ENCODE results near the gene TSNAXIP1.

TSNAXIP1 gene

DNA sequence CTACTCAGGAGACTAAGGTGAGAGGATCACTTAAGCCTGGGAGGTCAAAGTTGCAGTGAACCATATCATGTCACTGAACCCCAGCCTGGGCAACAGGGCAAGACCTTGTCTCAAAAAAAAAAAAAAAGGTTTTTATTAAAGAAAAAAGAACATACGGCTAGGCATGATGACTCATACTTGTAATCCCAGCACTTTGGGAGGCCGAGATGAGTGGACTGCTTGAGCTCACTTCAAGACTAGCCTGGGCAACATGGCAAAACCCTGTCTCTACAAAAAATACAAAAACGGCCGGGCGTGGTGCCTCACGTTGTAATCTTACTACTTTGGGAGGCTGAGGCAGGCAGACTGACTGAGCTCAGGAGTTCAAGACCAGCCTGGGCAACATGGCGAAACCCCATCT, 38.7 kb upstream of the TSNAXIP1 start:
- Histone ChIP-seq H3K9me2 (replicated peaks; ENCODE audit: low read depth, low read length) (no peaks in the 10 kb centered on the region), H3K36me3 (ENCODE audit: insufficient read depth, low read length) (peaks cover 52% of the 10 kb centered on the region; the same call in 1 of the 2 replicates), H3K4me3 (ENCODE audit: low read length, poor library complexity, severe bottlenecking) (no peak overlapping the region), H3K4me2 (ENCODE audit: low read depth, low read length, poor library complexity, severe bottlenecking) (no peak overlapping the region), H3K27me3 (ENCODE audit: insufficient read depth, low read length, poor library complexity, severe bottlenecking) (no peaks in the 10 kb centered on the region), H2AFZ (ENCODE audit: low read length) (no peak overlapping the region), H4K20me1 (ENCODE audit: insufficient read depth, low read length, poor library complexity, severe bottlenecking) (no peaks in the 10 kb centered on the region), H3K79me2 (ENCODE audit: insufficient read depth, low read length) (peaks cover 23% of the 10 kb centered on the region; the same call in 1 of the 2 replicates), H3K9ac (ENCODE audit: low read depth, low read length, poor library complexity, severe bottlenecking) (no peak overlapping the region), H3K9me3 (ENCODE audit: insufficient read depth, low read depth, low read length) (no peaks in the 10 kb centered on the region), H3F3A (ENCODE audit: low read depth) (no peaks in the 10 kb centered on the region), H3K4me1 (ENCODE audit: insufficient read depth, low read length, poor library complexity, severe bottlenecking) (no peaks in the 10 kb centered on the region)
- TF ChIP-seq EZH2phosphoT487 (IDR thresholded peaks at IDR 0.05; ENCODE audit: borderline replicate concordance) (no peak), CTCF (conservative IDR thresholded peaks at IDR 0.05; ENCODE audit: low read length) (no peak)

GRCh38 chr16:67770346-67770991, 36.2 kb upstream of the TSNAXIP1 start:
- H3K36me3 ChIP-seq (ENCODE audit: insufficient read depth, low read length), result peaks cover 43% of the 10 kb centered on the region; the same call in 1 of the 2 replicates
- H3K9me3 ChIP-seq (ENCODE audit: insufficient read depth, low read depth, low read length), result no peaks in the 10 kb centered on the region
- H3K9me2 ChIP-seq (replicated peaks; ENCODE audit: low read depth, low read length), result no peaks in the 10 kb centered on the region
- no peak overlapping the region for H3K4me2 ChIP-seq (ENCODE audit: low read depth, low read length, poor library complexity, severe bottlenecking)
- TF ChIP-seq CTCF (conservative IDR thresholded peaks at IDR 0.05; ENCODE audit: low read length) (no peak), EZH2phosphoT487 (IDR thresholded peaks at IDR 0.05; ENCODE audit: borderline replicate concordance) (no peak)
- no peak overlapping the region for H2AFZ ChIP-seq (ENCODE audit: low read length)
- H3F3A ChIP-seq (ENCODE audit: low read depth), result no peaks in the 10 kb centered on the region
- peaks cover 12% of the 10 kb centered on the region for H4K20me1 ChIP-seq (ENCODE audit: insufficient read depth, low read length, poor library complexity, severe bottlenecking)
- H3K4me3 ChIP-seq (ENCODE audit: low read length, poor library complexity, severe bottlenecking), result no peak overlapping the region
- no peaks in the 10 kb centered on the region for H3K4me1 ChIP-seq (ENCODE audit: insufficient read depth, low read length, poor library complexity, severe bottlenecking)
- H3K9ac ChIP-seq (ENCODE audit: low read depth, low read length, poor library complexity, severe bottlenecking), result no peak overlapping the region
- peaks cover 35% of the 10 kb centered on the region; the same call in 1 of the 2 replicates for H3K79me2 ChIP-seq (ENCODE audit: insufficient read depth, low read length)
- no peaks in the 10 kb centered on the region for H3K27me3 ChIP-seq (ENCODE audit: insufficient read depth, low read length, poor library complexity, severe bottlenecking)

- no peak overlapping the region for H2AFZ ChIP-seq (ENCODE audit: low read length)
- H4K20me1 ChIP-seq (ENCODE audit: insufficient read depth, low read length, poor library complexity, severe bottlenecking), result peaks cover 12% of the 10 kb centered on the region
- no peak overlapping the region for H3K9ac ChIP-seq (ENCODE audit: low read depth, low read length, poor library complexity, severe bottlenecking)
Measured at GRCh38 chr16:67773099-67773498, 33.6 kb upstream of the TSNAXIP1 start.

More at GRCh38 chr16:67773099-67773498, 33.6 kb upstream of the TSNAXIP1 start:
- H3K27me3 ChIP-seq (ENCODE audit: insufficient read depth, low read length, poor library complexity, severe bottlenecking), result no peaks in the 10 kb centered on the region
- H3K36me3 ChIP-seq (ENCODE audit: insufficient read depth, low read length), result peaks cover 35% of the 10 kb centered on the region; the same call in 1 of the 2 replicates
- no peaks in the 10 kb centered on the region for H3K9me3 ChIP-seq (ENCODE audit: insufficient read depth, low read depth, low read length)
- peaks cover 40% of the 10 kb centered on the region; the same call in 1 of the 2 replicates for H3K79me2 ChIP-seq (ENCODE audit: insufficient read depth, low read length)
- H3F3A ChIP-seq (ENCODE audit: low read depth), result no peaks in the 10 kb centered on the region
- H3K4me1 ChIP-seq (ENCODE audit: insufficient read depth, low read length, poor library complexity, severe bottlenecking), result no peaks in the 10 kb centered on the region
- no peak for TF ChIP-seq CTCF (conservative IDR thresholded peaks at IDR 0.05; ENCODE audit: low read length)
- TF ChIP-seq EZH2phosphoT487 (IDR thresholded peaks at IDR 0.05; ENCODE audit: borderline replicate concordance), result no peak
- no peak overlapping the region for H3K4me3 ChIP-seq (ENCODE audit: low read length, poor library complexity, severe bottlenecking)
- H3K4me2 ChIP-seq (ENCODE audit: low read depth, low read length, poor library complexity, severe bottlenecking), result no peak overlapping the region
- no peaks in the 10 kb centered on the region for H3K9me2 ChIP-seq (replicated peaks; ENCODE audit: low read depth, low read length)

Data from Loucy (cell line).